Spinal cord (tissue), 10 donors: Measurements from ENCODE around the gene DNAJC8. TPM values are rescaled to one million over a fixed set of nuclear protein-coding genes. Genes with fewer than 3 reads are reported as not detected.
A peak's percentile ranks its signal among the peaks of the same experiment; 100 is the strongest.

Source experiments
- DNase-seq, 6 donors: peaks; one replicate each; pipeline versions ENCODE4 v3.0.0 to v3.0.0-alpha.2; 2013 to 2015; ENCODE audit warnings: low spot score in 6 of 6, low read depth in 4 of 6
- H3K27ac ChIP-seq: one replicate; pipeline ENCODE4 v1.5.1; 2013; ENCODE audit warnings: low read depth, low read length, control low read depth
- H3K27me3 ChIP-seq: one replicate; pipeline ENCODE4 v1.6.1; 2013; ENCODE audit warnings: low read length; ENCODE audit not compliant: control insufficient read depth, insufficient read depth
- H3K36me3 ChIP-seq: one replicate; pipeline ENCODE4 v1.6.1; 2013; ENCODE audit warnings: low read length; ENCODE audit not compliant: control insufficient read depth, insufficient read depth
- H3K4me1 ChIP-seq: one replicate; pipeline ENCODE4 v1.6.1; 2013; ENCODE audit warnings: low read length; ENCODE audit not compliant: control insufficient read depth, insufficient read depth
- H3K4me3 ChIP-seq: one replicate; pipeline ENCODE4 v1.5.1; 2013; ENCODE audit warnings: low read depth, low read length, control low read depth
- H3K9me3 ChIP-seq: one replicate; pipeline ENCODE4 v1.6.1; 2013; ENCODE audit warnings: low read length; ENCODE audit not compliant: control insufficient read depth, insufficient read depth
- WGBS: methylation state at CpG from one replicate; pipeline ENCODE4 v1.1.5; 2013; ENCODE audit warnings: missing lambda C conversion rate; ENCODE audit not compliant: insufficient coverage; 5-methylcytosine and 5-hydroxymethylcytosine counted together
- polyA plus RNA-seq, 2 donors: library from polyadenylated mRNA; unstranded; fragments of 120-200 nt; gene quantifications; one replicate each; pipeline ENCODE4 v1.2.1, GENCODE V29; 2013; ENCODE audit not compliant: insufficient read length in 2 of 2
- total RNA-seq, 2 donors: library from RNA; depleted of rRNA in 1 of 2; stranded (reverse); fragments of 120-200 nt in 1 of 2; fragments of >200 nt in 1 of 2; gene quantifications; one replicate each; pipeline versions ENCODE4 v1.2.3 to v1.2.4, GENCODE V29; 2013 to 2014
- donor health status: healthy.

The DNAJC8 gene
- total and polyA plus RNA-seq, 4 donors: 49.3 to 145 (median 138) TPM

DNA sequence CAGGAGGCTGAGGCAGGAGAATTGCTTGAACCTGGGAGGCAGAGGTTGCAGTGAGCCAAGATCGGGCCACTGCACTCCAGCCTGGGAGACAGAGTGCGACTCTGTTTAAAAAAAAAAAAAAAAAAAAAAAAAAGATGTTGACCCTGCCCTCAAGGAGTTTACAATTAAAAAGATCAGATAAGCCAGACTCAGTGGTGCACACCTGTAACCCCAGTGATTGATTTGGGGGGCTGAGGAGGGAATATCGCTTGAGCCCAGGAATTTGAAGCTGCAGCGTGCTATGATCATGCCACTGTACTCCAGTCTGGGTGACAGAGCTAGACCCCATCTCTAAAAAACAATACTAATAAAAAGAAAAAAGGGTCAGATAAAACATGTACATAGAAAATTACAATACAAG is 24.9 kb upstream of the DNAJC8 start:
- no peak for DNase-seq
- Histone ChIP-seq H3K4me3 (no peak overlapping the region), H3K27me3 (peaks cover 4% of the 10 kb centered on the region), H3K27ac (no peak overlapping the region), H3K36me3 (no peaks in the 10 kb centered on the region), H3K4me1 (peaks cover 16% of the 10 kb centered on the region), H3K9me3 (no peaks in the 10 kb centered on the region)
- no CpG with 5 or more reads among the region's 4 CpGs for WGBS

- no peak for DNase-seq
- WGBS: 83% methylated on average over 4 of the region's 6 CpGs
- Histone ChIP-seq H3K36me3 (no peaks in the 10 kb centered on the region), H3K27ac (no peak overlapping the region), H3K9me3 (no peaks in the 10 kb centered on the region), H3K4me3 (no peak overlapping the region), H3K27me3 (peaks cover 4% of the 10 kb centered on the region), H3K4me1 (peaks cover 12% of the 10 kb centered on the region)
Measured at GRCh38 chr1:28256197-28256827, 23.5 kb upstream of the DNAJC8 start.

- DNase-seq: no peak
- H3K4me1 ChIP-seq: peaks cover 9% of the 10 kb centered on the region
- H3K36me3 ChIP-seq: no peaks in the 10 kb centered on the region
- no peaks in the 10 kb centered on the region for H3K27me3 ChIP-seq
- H3K9me3 ChIP-seq: no peaks in the 10 kb centered on the region
- no peak overlapping the region for H3K4me3 ChIP-seq
- H3K27ac ChIP-seq: no peak overlapping the region
- 86% methylated on average over 1 of the region's 4 CpGs for WGBS
Measured at GRCh38 chr1:28249866-28250295, 17.1 kb upstream of the DNAJC8 start.

DNA sequence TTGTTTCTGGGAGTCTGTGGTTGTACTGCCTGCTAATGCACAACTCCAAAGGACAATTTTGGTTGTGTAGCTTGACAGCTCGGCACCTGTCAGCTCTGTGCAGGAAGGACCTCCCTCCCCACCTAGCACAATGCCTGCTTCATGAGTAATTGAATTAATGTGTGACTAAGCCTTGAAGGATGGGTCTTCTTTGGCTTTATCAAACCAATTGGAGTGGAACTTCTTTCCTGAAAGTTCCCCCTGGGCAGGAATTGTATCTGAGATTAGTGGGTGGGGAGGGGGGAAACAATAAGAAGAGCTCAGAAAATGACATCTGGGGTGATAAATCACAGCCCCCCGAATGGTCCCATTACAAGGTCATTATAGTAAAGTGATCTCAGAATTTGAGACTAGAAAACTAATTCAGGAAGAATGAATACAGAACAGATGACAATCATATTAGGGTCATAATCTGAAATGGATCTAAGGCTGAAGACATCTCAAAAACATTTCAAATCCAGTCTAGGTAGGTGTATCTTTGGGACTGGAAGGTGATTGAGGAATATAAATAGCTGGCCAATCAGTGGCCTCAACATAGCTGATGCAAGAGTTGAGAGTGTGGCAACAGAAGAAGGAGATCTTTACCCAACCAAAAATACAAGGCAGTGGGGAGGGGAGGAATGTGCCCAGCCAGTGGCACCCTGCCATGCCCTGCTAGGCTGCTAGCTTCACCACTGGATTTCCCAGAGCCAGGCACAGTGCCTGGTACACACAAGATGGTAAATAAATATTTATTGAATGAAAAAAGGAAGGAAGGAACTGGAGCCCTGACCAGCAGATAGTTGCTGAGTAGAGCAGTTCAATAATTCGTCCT is 16.4 kb upstream of the DNAJC8 start:
- no peak for DNase-seq
- H3K27me3 ChIP-seq: no peaks in the 10 kb centered on the region
- no peaks in the 10 kb centered on the region for H3K36me3 ChIP-seq
- H3K27ac ChIP-seq: peak overlapping the region; percentile 65
- peaks cover 9% of the 10 kb centered on the region for H3K4me1 ChIP-seq
- no CpG with 5 or more reads among the region's 3 CpGs for WGBS
- H3K4me3 ChIP-seq: peak overlapping the region; percentile 19
- H3K9me3 ChIP-seq: no peaks in the 10 kb centered on the region

- 0% methylated on average over 6 of the region's 12 CpGs for WGBS
- Histone ChIP-seq H3K4me1 (peaks cover 9% of the 10 kb centered on the region), H3K9me3 (no peaks in the 10 kb centered on the region), H3K4me3 (peak overlapping the region; percentile 19), H3K36me3 (no peaks in the 10 kb centered on the region), H3K27me3 (no peaks in the 10 kb centered on the region), H3K27ac (peak overlapping the region; percentile 65)
- peak in 3 of 6 donors; percentile 71 to 91 (median 89) for DNase-seq
Measured at GRCh38 chr1:28248273-28249012, 15.6 kb upstream of the DNAJC8 start.

DNA sequence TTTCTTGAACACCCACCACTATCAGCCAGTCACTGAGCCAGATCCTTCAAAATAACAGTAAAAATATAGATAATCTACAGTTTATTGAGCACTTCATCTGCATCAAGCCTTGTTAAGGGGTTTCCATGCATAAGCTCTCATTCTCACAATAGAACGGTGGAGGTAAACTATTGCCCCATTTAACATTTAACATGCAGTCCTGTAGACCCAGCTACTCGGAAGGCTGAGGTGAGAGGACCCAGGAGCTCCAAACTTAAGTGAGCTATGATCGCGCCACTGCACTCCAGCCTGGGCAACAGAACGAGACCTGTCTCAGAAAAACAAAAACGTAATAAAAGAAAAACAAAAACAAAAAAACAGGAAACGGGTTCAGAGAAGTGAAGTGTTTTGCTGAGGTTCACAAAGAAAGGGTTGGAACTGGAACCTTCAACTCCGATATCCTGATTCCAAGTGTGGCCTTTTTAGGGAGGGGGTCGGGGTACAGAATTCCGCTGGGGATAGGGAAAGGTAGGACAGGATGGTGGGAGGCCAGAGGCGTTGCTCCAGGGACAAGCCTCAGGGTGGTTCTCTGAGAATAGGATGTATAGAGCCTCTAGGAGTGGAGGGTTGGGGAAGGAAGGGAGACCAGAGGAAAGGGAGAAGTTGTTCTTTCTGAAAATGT is 14.9 kb upstream of the DNAJC8 start:
- Histone ChIP-seq H3K27me3 (no peaks in the 10 kb centered on the region), H3K4me1 (peaks cover 9% of the 10 kb centered on the region), H3K36me3 (no peaks in the 10 kb centered on the region), H3K4me3 (peak overlapping the region; percentile 84), H3K27ac (peak overlapping the region; percentile 65), H3K9me3 (no peaks in the 10 kb centered on the region)
- no peak for DNase-seq
- WGBS: 65% methylated on average over 6 of the region's 11 CpGs

DNA sequence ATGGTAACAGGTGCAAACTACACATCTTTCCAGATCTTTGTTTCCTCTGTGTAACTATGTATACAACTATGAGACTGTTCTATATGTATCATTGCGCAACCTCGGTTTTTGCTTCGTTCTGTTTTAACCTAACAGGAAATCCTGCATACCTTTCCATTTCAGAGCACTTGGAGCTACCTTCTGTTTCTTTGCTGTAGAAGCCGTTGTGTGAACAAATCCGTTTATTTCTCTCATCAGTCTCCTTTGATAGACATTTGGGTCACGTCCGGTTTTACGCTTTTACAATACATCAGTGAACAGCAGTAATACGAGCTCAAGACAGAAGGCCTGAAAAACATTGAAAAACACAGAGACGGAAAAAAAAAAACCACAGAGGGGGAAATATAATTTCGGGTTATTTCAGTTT is 13.6 kb upstream of the DNAJC8 start:
- H3K4me1 ChIP-seq: peaks cover 9% of the 10 kb centered on the region
- H3K9me3 ChIP-seq: no peaks in the 10 kb centered on the region
- DNase-seq: peak in 2 of 6 donors; percentile 32 to 49
- peak overlapping the region; percentile 89 for H3K27ac ChIP-seq
- no peaks in the 10 kb centered on the region for H3K27me3 ChIP-seq
- H3K4me3 ChIP-seq: peak overlapping the region; percentile 84
- H3K36me3 ChIP-seq: no peaks in the 10 kb centered on the region
- WGBS: 7% methylated on average over 2 of the region's 11 CpGs

DNA sequence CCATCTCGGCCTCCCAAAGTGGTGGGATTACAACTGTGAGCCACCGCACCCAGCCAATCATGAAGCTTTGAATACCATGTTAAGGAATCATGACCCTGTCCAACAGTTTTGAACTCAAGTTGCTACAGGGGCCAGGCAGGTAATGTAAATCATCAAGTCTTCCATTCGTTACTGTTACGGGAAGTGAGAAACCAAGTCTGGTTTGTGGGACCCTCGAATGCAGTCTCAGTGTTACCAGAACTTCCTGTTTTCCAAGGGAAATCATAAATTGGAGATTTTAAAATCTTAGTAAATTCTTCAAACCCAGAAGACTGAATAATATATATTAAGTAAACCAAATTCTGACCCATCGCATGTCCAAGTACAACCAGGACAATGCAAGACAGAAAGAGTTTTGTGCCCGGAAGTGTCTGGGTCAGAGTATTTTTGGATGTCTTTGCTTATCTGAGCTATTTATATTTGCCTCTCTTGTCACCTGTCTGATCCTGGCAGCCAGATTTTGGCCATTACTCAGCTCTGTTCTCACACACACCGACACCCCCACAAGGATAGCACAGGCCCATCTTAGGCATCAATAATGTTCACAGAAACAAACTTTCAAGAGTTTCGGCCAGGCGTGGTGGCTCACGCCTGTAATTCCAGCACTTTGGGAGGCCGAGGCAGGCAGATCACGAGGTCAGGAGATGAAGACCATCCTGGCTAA is 11.9 kb upstream of the DNAJC8 start:
- Histone ChIP-seq H3K4me3 (no peak overlapping the region), H3K27ac (no peak overlapping the region), H3K4me1 (peaks cover 9% of the 10 kb centered on the region), H3K27me3 (no peaks in the 10 kb centered on the region), H3K36me3 (no peaks in the 10 kb centered on the region), H3K9me3 (no peaks in the 10 kb centered on the region)
- DNase-seq: no peak
- 92% methylated on average over 10 of the region's 13 CpGs for WGBS
